HG02763 (cell line): ENCODE data around the gene SLC6A15.

Experiments
- ATAC-seq: cut with Tn5 transposase; IDR thresholded peaks from one replicate; pipeline ENCODE4 v1.9.1; 2021; ENCODE audit warnings: mild to moderate bottlenecking, moderate library complexity; ENCODE audit not compliant: unreplicated experiment

The SLC6A15 gene

GRCh38 chr12:84810611-84811010, 102.0 kb downstream of the SLC6A15 start:
- ATAC-seq: no peak
